GM12865 (cell line): ENCODE results near the gene LYSMD2.
"Not testable (repeated sequence)": the region's sequence is repeated elsewhere in the genome, so short reads cannot be mapped to it uniquely, and the experiment has no call there.

ENCODE experiments used
- DNase-seq: peaks from one replicate; pipeline ENCODE4 v3.0.0; 2010; ENCODE audit warnings: low read depth
- H3K4me3 ChIP-seq: 2 replicates; pipeline ENCODE4 v1.5.1; 2011; ENCODE audit warnings: mild to moderate bottlenecking, low read depth, low read length, control low read depth
- TF ChIP-seq, protein P1 (sequence below): IDR thresholded peaks from 2 replicates; pipeline ENCODE4 v1.5.1; 2011; ENCODE audit warnings: low read length, control low read depth, low read depth, inconsistent platforms; ENCODE audit not compliant: insufficient read depth; ENCODE audit errors: missing control alignments

LYSMD2 gene, protein sequence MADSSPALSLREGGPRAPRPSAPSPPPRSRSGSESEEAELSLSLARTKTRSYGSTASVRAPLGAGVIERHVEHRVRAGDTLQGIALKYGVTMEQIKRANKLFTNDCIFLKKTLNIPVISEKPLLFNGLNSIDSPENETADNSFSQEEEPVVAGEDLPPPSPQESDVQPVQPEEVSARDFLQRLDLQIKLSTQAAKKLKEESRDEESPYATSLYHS

DNA sequence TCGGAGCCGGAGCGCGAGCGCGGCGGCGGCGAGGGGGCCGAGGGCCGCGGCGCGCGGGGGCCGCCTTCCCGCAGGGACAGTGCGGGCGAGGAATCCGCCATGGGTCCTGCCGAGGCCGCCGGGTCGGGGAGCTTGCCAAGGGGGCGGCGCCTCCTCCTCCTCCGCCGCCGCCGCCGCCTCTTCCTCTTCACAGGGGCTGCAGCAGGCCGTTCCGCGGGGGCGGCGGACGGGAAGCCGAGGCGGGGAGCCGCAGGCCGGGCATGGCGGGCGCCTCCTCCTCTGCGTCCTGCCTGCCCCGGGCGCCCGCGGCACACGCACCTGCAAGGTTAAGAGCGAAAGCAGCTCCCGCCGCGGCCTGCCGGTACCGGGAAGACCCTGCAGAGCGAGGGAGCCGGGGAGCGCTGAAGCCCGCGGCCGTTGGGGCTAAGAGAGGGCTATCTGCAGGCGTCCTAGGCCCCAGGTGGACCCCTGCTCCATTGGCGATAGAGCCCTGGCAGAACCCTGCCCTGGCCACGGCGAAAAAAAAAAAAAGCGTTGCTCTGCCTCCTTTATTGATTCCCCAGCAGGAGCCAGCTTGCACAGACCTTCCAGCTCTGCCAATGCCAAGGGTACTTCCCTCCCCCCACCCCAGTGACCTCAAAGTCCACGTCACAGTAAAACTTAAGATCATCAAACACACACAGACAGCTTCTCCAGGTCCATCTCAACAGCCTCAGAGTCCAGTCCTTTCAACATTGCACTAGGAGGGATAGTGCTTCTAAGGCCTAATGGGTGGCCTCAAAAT, at the start of gene LYSMD2:
TSS of gene LYSMD2 (minus strand) at position 134 of the 784 bp plus-strand sequence. CDS start at position 101, 33 bp downstream.
- TF ChIP-seq, protein P1, sequence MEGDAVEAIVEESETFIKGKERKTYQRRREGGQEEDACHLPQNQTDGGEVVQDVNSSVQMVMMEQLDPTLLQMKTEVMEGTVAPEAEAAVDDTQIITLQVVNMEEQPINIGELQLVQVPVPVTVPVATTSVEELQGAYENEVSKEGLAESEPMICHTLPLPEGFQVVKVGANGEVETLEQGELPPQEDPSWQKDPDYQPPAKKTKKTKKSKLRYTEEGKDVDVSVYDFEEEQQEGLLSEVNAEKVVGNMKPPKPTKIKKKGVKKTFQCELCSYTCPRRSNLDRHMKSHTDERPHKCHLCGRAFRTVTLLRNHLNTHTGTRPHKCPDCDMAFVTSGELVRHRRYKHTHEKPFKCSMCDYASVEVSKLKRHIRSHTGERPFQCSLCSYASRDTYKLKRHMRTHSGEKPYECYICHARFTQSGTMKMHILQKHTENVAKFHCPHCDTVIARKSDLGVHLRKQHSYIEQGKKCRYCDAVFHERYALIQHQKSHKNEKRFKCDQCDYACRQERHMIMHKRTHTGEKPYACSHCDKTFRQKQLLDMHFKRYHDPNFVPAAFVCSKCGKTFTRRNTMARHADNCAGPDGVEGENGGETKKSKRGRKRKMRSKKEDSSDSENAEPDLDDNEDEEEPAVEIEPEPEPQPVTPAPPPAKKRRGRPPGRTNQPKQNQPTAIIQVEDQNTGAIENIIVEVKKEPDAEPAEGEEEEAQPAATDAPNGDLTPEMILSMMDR, result no peak
- H3K4me3 ChIP-seq, result peak within 1 kb of the TSS; percentile 66
- DNase-seq, result peak; percentile 80

DNA sequence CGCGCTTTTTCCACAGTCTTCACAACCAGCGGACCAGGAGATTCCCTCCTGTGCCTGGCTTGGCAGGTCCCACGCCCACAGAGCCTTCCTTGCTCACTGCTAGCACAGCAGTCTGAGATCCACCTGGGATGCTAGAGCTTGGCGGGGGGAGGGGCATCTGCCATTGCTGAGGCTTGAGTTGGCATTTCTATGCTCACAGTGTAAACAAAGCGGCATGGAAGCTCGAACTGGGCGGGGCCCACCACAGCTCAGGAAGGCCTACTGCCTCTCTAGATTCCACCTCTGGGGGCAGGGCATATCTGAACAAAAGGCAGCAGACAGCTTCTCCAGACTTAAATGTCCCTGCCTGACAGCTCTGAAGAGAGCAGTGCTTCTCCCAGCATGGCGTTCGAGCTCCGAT, 49.7 kb upstream of the LYSMD2 start:
- H3K4me3 ChIP-seq, DNase-seq: not testable (repeated sequence)

DNA sequence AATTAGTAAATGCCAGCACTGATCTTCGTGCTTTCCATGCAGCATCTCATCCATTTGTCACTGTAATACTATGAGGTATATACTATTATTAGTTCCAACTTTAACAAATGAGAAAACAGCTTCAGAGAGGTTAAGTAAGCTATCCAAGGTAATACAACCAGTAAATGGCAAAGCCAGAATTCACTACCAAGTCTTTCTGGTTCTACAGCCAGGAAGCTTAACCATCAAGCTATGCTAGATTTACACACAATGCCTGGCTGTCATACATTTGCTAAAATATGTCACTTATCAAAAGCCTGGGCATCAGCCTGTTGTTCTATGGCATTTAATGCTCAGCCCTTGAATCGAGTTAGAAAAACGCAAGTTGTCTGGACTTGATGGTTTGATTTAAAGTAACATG, 46.5 kb upstream of the LYSMD2 start:
- no peak overlapping the region for H3K4me3 ChIP-seq
- TF ChIP-seq, protein P1, result no peak
- DNase-seq, result no peak

DNA sequence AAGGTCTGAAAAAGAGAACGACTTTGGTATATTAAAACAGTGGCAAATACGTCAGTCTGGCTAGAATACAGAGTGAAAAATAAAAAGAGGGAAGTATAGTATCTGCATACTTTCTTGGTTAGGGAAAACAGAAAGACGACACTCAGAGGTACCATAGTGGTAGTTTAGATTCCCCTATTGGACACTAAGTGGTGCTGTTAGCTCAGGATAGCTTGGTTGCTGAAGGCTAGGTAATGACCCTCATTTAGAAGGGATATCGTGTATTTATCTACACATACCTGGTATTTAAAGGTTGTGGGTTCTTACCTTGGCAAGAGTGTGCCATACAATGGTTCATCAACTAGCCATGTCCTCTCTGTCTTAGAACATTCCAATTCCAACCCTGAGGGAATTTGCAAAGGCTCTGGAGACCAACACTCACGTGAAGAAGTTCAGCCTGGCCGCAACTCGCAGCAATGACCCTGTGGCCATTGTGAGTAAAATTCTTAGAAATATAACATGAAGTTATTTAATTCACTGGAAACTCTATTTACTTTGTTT, 45.0 kb upstream of the LYSMD2 start:
- H3K4me3 ChIP-seq, result no peak overlapping the region
- DNase-seq, result peak; percentile 14
- TF ChIP-seq, protein P1, result no peak

DNA sequence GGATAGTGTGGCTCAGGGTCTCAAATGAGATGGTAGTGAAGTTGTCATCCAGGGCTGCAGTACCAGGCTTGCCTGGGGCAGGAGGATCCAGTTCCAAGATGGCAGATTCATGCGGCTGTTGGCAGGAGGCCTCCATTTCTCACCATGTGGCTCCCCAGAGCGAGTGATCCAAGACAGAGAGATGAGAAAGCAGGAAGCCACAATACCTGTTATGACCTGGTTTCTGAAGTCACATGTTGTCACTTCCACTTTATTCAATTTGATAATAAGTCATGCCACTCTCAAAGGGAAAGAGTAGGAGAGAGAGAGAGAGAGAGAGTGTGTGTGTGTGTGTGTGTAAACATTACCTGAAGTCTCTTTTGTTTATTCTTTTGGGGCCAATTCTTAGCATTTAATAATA, 44.1 kb upstream of the LYSMD2 start:
- H3K4me3 ChIP-seq, result no peak overlapping the region
- DNase-seq, result no peak
- TF ChIP-seq, protein P1, result no peak

DNA sequence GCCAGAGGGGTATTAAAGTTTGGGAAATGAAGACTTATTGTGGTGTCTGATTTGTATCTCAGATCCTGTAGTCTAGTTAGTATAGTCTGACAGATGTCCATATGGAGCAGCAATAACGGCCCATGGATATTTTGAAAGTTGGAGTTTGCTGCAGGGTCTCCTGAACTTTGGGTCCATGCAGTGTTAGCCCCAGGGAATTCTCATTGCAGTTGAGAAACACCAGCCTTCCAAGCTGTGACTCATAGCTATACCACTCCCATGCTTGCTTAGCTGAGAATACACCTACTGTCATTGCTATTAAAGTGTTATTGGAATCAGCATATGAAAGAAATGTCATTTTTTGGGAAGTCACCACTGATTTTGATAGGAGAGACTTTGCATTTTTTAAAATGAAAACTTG, 43.2 kb upstream of the LYSMD2 start:
- TF ChIP-seq, protein P1, result no peak
- no peak overlapping the region for H3K4me3 ChIP-seq
- no peak for DNase-seq

DNA sequence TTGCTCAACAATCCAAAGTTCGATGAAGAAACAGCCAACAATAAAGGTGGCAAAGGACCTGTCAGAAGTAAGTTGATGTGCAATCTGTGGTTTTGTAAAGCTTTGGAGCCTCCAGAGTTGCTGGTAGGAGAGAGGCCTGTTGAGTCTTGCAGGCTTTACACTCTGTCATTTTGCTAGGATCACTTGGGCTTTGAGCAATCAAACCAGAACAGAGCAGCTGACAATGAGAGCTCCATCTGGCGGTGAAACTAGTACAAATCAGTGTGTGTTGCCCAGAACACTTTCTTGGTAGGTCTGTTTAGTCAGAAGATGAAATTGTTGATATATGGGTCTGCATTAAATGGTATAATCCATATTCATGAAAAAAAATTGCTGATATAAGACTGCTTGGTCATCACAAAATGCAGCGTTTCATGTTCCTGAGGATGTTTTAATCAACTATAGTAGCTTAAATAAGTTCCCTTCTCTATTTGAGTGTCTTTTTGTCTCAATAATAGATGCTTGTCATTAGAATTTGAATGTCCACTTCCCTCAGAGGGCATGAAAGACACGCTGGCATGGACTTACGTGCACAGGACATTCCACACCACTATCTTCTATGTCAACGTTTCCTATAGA, 39.6 kb upstream of the LYSMD2 start:
- TF ChIP-seq, protein P1, result peak; percentile 76
- no peak overlapping the region for H3K4me3 ChIP-seq
- DNase-seq, result peak; percentile 85
